Colonic mucosa (tissue), 4 donors: Measurements from ENCODE around the gene ORMDL3. TPM values are rescaled to one million over a fixed set of nuclear protein-coding genes. Genes with fewer than 3 reads are reported as not detected.
"Not testable (repeated sequence)": the region's sequence is repeated elsewhere in the genome, so short reads cannot be mapped to it uniquely, and the experiment has no call there.

ENCODE experiments used
- DNase-seq: peaks from one replicate; pipeline ENCODE4 v3.0.0-alpha.2; 2020
- H3K27ac ChIP-seq: fragments of 200-600 bp; one replicate; pipeline ENCODE4 v1.8.0; 2021
- H3K27me3 ChIP-seq: fragments of 200-600 bp; one replicate; pipeline ENCODE4 v1.8.0; 2021
- H3K36me3 ChIP-seq: fragments of 200-600 bp; one replicate; pipeline ENCODE4 v1.8.0; 2021
- H3K4me1 ChIP-seq: fragments of 200-600 bp; one replicate; pipeline ENCODE4 v1.8.0; 2021; ENCODE audit warnings: mild to moderate bottlenecking
- H3K4me3 ChIP-seq: fragments of 200-600 bp; one replicate; pipeline ENCODE4 v1.8.0; 2021
- H3K9ac ChIP-seq, 2 donors: one replicate each; pipeline ENCODE4 v1.7.0; 2013; ENCODE audit warnings: control low read depth in 2 of 2, low read depth in 2 of 2, low read length in 2 of 2
- H3K9me3 ChIP-seq: fragments of 200-600 bp; one replicate; pipeline ENCODE4 v1.8.0; 2021
- intact Hi-C: fragments of 100-400 bp; cut with DNase I; formaldehyde crosslinking; loops from one replicate; pipeline ENCODE4 v1.14.1; 2022
- total RNA-seq, 2 donors: library from RNA; stranded (reverse); fragmentation: NEBNext Ultra II Directional in 1 of 2; extraction: Animal tissue kit (Norgen Biotek cat#: 25700) in 1 of 2; gene quantifications; one replicate each; pipeline ENCODE4 v1.2.1, GENCODE V29; 2021
- TF ChIP-seq, protein P1 (sequence below): fragments of 200-600 bp; IDR thresholded peaks from one replicate; pipeline ENCODE4 v1.8.0; 2022; ENCODE audit warnings: antibody characterized with exemption, mild to moderate bottlenecking
- donor health status: healthy.
- donor health status: DM: no; HTN: no; CAD: no.
- donor health status: DM: no; HTN: no; CAD: no.

The ORMDL3 gene
- total RNA-seq, 2 donors from 2014 or later: 57.2 to 69.3 TPM

DNA sequence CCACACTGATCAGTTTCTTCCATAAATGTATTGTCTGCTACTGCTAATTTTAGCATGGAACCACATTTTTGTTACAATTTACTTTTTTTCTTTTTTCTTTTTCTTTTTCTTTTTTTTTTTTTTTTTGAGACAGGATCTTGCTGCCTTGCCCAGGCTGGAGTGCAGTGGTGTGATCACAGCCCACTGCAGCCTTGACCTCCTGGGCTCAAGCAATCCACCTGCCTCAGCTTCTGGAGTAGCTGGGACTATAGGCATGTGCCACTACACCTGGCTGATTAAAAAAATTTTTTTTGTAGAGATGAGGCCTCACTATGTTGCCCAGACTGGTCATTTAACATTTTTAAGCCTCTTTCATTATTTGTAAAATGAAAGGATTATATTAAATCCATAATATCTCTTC lies 40.3 kb downstream of the ORMDL3 start:
- TF ChIP-seq, protein P1, sequence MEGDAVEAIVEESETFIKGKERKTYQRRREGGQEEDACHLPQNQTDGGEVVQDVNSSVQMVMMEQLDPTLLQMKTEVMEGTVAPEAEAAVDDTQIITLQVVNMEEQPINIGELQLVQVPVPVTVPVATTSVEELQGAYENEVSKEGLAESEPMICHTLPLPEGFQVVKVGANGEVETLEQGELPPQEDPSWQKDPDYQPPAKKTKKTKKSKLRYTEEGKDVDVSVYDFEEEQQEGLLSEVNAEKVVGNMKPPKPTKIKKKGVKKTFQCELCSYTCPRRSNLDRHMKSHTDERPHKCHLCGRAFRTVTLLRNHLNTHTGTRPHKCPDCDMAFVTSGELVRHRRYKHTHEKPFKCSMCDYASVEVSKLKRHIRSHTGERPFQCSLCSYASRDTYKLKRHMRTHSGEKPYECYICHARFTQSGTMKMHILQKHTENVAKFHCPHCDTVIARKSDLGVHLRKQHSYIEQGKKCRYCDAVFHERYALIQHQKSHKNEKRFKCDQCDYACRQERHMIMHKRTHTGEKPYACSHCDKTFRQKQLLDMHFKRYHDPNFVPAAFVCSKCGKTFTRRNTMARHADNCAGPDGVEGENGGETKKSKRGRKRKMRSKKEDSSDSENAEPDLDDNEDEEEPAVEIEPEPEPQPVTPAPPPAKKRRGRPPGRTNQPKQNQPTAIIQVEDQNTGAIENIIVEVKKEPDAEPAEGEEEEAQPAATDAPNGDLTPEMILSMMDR: no peak
- intact Hi-C loops: no loop called here
- Histone ChIP-seq H3K9ac (no peak overlapping the region), H3K4me3 (no peak overlapping the region), H3K4me1 (no peaks in the 10 kb centered on the region), H3K27me3 (no peaks in the 10 kb centered on the region), H3K9me3 (no peaks in the 10 kb centered on the region), H3K27ac (no peak overlapping the region), H3K36me3 (no peaks in the 10 kb centered on the region)
- no peak for DNase-seq

DNA sequence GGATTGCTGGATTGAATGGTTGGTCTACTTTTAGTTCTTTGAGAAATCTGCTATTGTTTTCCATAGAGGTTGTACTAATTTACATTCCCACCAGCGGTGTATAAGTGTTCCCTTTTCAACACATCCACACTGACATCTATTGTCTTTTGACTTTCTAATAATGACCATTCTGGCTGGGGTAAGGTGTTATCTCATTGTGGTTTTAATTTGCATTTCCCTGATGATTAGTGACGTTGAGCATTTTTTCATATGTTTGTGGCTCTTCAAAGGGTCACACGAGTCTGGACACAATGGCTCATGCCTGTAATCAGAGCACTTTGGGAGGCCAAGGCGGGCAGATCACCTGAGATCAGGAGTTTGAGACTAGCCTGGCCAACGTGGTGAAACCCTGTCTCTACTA lies 41.3 kb downstream of the ORMDL3 start:
- H3K27ac ChIP-seq, H3K4me3 ChIP-seq, H3K4me1 ChIP-seq, H3K27me3 ChIP-seq, DNase-seq, H3K9ac ChIP-seq, H3K9me3 ChIP-seq, H3K36me3 ChIP-seq, intact Hi-C loops: not testable (repeated sequence)

DNA sequence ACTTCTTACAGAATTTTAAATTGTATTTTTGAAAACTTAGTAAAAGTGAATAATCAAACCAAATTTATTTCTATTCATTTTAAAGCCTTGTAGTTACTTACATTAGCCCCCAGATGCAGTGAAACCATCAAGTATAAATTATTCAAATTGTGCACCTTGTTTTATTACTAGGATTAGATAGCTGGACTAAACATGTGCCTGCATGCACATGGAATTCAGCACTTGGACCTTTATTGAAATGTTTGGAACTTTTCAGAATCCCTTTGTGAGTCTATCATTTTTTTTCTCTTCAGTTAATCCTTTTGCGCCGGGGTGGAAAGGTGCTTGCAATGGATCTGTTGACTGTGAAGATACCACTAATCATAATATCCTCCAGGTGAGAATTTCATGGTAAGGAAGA lies 54.6 kb downstream of the ORMDL3 start:
- Histone ChIP-seq H3K9ac (no peak overlapping the region), H3K36me3 (no peaks in the 10 kb centered on the region), H3K4me3 (no peak overlapping the region), H3K9me3 (no peaks in the 10 kb centered on the region), H3K27ac (no peak overlapping the region), H3K27me3 (no peaks in the 10 kb centered on the region), H3K4me1 (no peaks in the 10 kb centered on the region)
- DNase-seq: no peak
- intact Hi-C loops: no loop called here
- TF ChIP-seq, protein P1: no peak

DNA sequence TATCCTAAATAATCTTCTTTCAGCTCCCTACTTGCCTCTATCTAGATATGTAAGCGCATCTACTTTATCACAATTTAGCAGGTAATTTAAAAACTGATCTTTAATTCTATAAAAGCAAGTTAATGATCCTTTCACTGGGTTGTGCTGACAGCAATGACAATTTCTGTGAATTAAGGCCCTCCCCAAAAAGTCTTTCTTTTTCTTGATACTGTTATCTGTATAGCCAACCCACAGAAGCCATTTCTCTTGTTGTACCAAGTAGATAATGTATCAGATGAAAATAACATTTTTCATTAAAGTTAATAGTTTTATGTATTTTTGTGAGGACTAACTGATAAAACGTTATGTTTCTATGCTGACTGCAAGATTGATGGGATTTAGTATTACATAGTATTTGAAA lies 55.6 kb downstream of the ORMDL3 start:
- Histone ChIP-seq H3K27me3 (no peaks in the 10 kb centered on the region), H3K9ac (no peak overlapping the region), H3K4me3 (no peak overlapping the region), H3K9me3 (no peaks in the 10 kb centered on the region), H3K4me1 (no peaks in the 10 kb centered on the region), H3K27ac (no peak overlapping the region), H3K36me3 (no peaks in the 10 kb centered on the region)
- intact Hi-C loops: no loop called here
- DNase-seq: no peak
- TF ChIP-seq, protein P1: no peak

Other genes starting within 250 kb of the ORMDL3 start
- 10 to 100 TPM; 37.3 to 42.0 TPM for gene PGAP3, start 239.5 kb downstream of the ORMDL3 start, total RNA-seq
- gene ERBB2, start 227.5 kb downstream of the ORMDL3 start, total RNA-seq: 100 to 1,000 TPM; 153 to 174 TPM
- 100 to 1,000 TPM in 1 of 2 donors, 10 to 100 TPM in 1; 74.1 to 103 TPM for gene MIEN1, start 197.1 kb downstream of the ORMDL3 start, total RNA-seq
- gene GRB7, start 189.7 kb downstream of the ORMDL3 start, total RNA-seq: 10 to 100 TPM; 22.4 to 40.9 TPM
- gene IKZF3, start 63.3 kb downstream of the ORMDL3 start, total RNA-seq: 1 to 10 TPM; 1.8 to 2.0 TPM
- gene ZPBP2, start 59.4 kb downstream of the ORMDL3 start, total RNA-seq: not detected
- 10 to 100 TPM; 68.2 to 79.7 TPM for gene GSDMB, start 9.0 kb downstream of the ORMDL3 start, total RNA-seq
- gene LRRC3C, start 131 bp upstream of the ORMDL3 start, total RNA-seq: not detected
- gene GSDMA, start 35.4 kb upstream of the ORMDL3 start, total RNA-seq: under 1 TPM; 0.17 to 0.90 TPM
- gene PSMD3, start 53.2 kb upstream of the ORMDL3 start, total RNA-seq: 100 to 1,000 TPM; 106 to 152 TPM
- gene CSF3, start 87.8 kb upstream of the ORMDL3 start, total RNA-seq: under 1 TPM in 1 of 2 donors, not detected in 1; 0.37 TPM
- gene MED24, start 126.8 kb upstream of the ORMDL3 start, total RNA-seq: 100 to 1,000 TPM in 1 of 2 donors, 10 to 100 TPM in 1; 80.1 to 111 TPM
- 10 to 100 TPM; 40.3 to 44.5 TPM for gene THRA, start 135.4 kb upstream of the ORMDL3 start, total RNA-seq
- 10 to 100 TPM in 1 of 2 donors, 1 to 10 TPM in 1; 4.8 to 18.8 TPM for gene NR1D1, start 173.0 kb upstream of the ORMDL3 start, total RNA-seq
- 10 to 100 TPM; 77.0 to 81.0 TPM for gene MSL1, start 194.4 kb upstream of the ORMDL3 start, total RNA-seq
- gene CASC3, start 212.9 kb upstream of the ORMDL3 start, total RNA-seq: 10 to 100 TPM; 53.8 to 55.3 TPM
- 100 to 1,000 TPM in 1 of 2 donors, 10 to 100 TPM in 1; 98.2 to 108 TPM for gene RAPGEFL1, start 249.9 kb upstream of the ORMDL3 start, total RNA-seq